Tracheal epithelial cell (primary cell): ENCODE data around the gene MZF1. TPM values are rescaled to one million over a fixed set of nuclear protein-coding genes. Genes with fewer than 3 reads are reported as not detected.

Source experiments
- total RNA-seq: library from RNA; depleted of rRNA; stranded (reverse); fragments of >200 nt; gene quantifications from 2 replicates; pipeline ENCODE4 v1.2.1, GENCODE V29; 2014

The MZF1 gene
- total RNA-seq, result 9.9 and 19.0 TPM in 2 replicates

GRCh38 chr19:58572818-58573657 lies at the start of gene MZF1:
Gene MZF1, minus strand, starts transcription at chr19:58573335. Its CDS starts 1,946 bp downstream, at chr19:58571389.

DNA sequence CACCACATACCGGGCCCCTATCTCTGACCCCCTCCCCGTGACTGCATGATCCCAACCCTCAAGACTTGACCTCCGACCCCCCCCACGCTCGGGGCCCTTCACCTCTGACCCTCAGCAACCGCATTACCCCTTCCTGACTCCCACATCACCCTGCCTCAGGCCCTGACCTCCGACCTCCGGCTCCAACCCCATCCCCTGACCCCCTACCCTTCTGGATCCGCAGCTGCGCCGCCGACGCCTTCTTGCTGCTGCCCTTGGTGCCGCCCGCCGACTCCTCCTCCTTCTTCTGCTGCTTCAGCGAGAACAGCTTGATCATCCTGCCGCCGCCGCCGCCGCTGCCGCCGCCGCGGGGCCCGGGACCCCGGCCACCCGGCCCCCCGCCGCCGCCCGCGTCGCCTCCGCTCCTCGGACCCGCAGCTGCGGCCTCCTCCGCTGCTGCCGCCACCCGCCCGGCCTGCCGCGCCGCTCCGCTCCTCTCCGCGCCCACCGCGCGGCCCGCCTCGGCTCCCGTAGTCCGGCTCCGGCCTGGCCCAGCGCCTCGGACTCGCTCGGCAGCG lies 15.0 kb downstream of the MZF1 start, which contains the start of gene UBE2M:
Gene UBE2M (minus strand): TSS at position 546 of the 557 bp plus-strand sequence. CDS start 230 bp downstream, at position 316.

GRCh38 chr19:58554494-58555368 lies 18.4 kb downstream of the MZF1 start, which contains the start of gene CHMP2A:
Gene CHMP2A, minus strand, starts transcription at chr19:58555105. Its CDS starts 893 bp downstream, at chr19:58554212.

GRCh38 chr19:58543826-58544590 lies 29.1 kb downstream of the MZF1 start, which contains the start of gene TRIM28:
Gene TRIM28, plus strand, starts transcription at chr19:58544064. Its CDS starts 694 bp downstream, at chr19:58544758.

DNA sequence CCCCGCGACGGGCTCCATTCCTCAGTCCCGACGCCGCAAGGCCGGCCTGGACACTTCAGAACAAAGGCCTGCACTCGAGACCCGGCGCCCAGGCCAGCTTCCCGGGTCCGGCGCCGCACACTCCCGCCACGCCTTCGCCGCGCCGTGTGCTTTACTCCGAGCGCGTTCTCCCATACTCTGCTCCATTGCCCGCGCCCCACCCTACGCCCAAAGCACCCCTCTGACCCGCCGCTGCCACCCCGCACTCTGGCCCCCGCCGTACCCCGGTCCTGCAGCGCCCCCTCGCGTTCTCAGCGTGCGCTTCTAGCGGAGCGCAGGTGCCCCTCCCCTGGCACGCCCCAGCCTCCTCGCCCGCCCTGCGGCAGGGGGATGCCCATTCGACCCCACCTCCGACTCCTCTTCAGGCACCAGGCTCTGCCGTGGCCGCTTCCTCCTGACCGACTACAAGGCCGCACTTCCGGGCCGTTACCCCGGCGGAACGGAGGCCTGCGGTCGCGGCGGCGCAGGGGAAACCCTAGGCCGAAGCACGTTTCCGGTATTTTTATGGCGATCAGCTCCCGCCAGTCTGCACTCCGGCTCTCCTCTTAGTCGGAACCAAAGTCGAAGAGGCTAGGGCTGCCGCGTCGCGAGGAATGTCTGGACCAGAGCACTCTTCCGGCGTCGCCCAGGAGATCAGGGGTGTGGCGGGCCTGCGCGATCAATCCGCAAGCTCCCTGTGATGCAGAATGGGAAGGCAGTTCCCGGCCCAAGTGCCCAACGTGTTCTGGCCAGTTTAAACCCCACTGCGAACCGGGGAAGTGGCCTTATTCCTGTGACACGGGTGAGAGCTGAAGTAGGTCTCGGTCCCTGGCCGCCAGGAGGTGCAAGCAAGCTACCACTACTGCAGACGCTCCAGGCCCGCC lies 53.5 kb downstream of the MZF1 start, which contains the start of gene ZBTB45:
Gene ZBTB45 (minus strand): TSS at position 456 of the 902 bp plus-strand sequence. CDS start 2,137 bp downstream, outside the sequence.

Other genes starting within 250 kb of the MZF1 start
- 2.2 and 2.6 TPM in 2 replicates for gene ZSCAN22, start 246.3 kb downstream of the MZF1 start, total RNA-seq
- gene A1BG, start 219.8 kb downstream of the MZF1 start, total RNA-seq, result 4.8 TPM in 1 of 2 replicates, not detected in the other
- 1.9 and 2.1 TPM in 2 replicates for gene ZNF497, start 210.6 kb downstream of the MZF1 start, total RNA-seq
- 1.9 and 6.6 TPM in 2 replicates for gene ZNF837, start 192.3 kb downstream of the MZF1 start, total RNA-seq
- gene RPS5, start 186.1 kb downstream of the MZF1 start, total RNA-seq, result 3,310 and 4,284 TPM in 2 replicates
- 0.48 and 3.0 TPM in 2 replicates for gene RNF225, start 177.7 kb downstream of the MZF1 start, total RNA-seq
- 10.6 and 10.9 TPM in 2 replicates for gene ZNF584, start 164.7 kb downstream of the MZF1 start, total RNA-seq
- gene ZNF132, start 133.2 kb downstream of the MZF1 start, total RNA-seq, result 4.0 and 5.5 TPM in 2 replicates
- 8.1 and 10.4 TPM in 2 replicates for gene ZNF324B, start 121.7 kb downstream of the MZF1 start, total RNA-seq
- gene ZNF324, start 106.3 kb downstream of the MZF1 start, total RNA-seq, result 8.3 and 15.4 TPM in 2 replicates
- 4.3 and 4.7 TPM in 2 replicates for gene ZNF446, start 97.0 kb downstream of the MZF1 start, total RNA-seq
- 7.5 and 11.1 TPM in 2 replicates for gene SLC27A5, start 61.3 kb downstream of the MZF1 start, total RNA-seq
- 3.6 and 4.7 TPM in 2 replicates for gene ZBTB45, start 53.5 kb downstream of the MZF1 start, total RNA-seq
- gene TRIM28, start 29.3 kb downstream of the MZF1 start, total RNA-seq, result 301 and 311 TPM in 2 replicates
- gene CHMP2A, start 18.2 kb downstream of the MZF1 start, total RNA-seq, result 92.1 and 101 TPM in 2 replicates
- 39.2 and 72.8 TPM in 2 replicates for gene UBE2M, start 14.7 kb downstream of the MZF1 start, total RNA-seq